ENCODE data around the gene GLIS2.
A peak's percentile ranks its signal among the peaks of the same experiment; 100 is the strongest.
"Not testable (repeated sequence)": the region's sequence is repeated elsewhere in the genome, so short reads cannot be mapped to it uniquely, and the experiment has no call there.

The GLIS2 gene

GRCh38 chr16:4337540-4338088 lies 21.7 kb downstream of the GLIS2 start:
- no peak for DNase-seq

- no peak for DNase-seq
Measured at GRCh38 chr16:4338125-4338582, 22.3 kb downstream of the GLIS2 start.

GRCh38 chr16:4338712-4339299 lies 22.9 kb downstream of the GLIS2 start:
- no peak for DNase-seq

- DNase-seq = no peak
Measured at GRCh38 chr16:4339455-4339854, 23.6 kb downstream of the GLIS2 start.

GRCh38 chr16:4339909-4340308 lies 24.0 kb downstream of the GLIS2 start:
- no peak for DNase-seq

DNA sequence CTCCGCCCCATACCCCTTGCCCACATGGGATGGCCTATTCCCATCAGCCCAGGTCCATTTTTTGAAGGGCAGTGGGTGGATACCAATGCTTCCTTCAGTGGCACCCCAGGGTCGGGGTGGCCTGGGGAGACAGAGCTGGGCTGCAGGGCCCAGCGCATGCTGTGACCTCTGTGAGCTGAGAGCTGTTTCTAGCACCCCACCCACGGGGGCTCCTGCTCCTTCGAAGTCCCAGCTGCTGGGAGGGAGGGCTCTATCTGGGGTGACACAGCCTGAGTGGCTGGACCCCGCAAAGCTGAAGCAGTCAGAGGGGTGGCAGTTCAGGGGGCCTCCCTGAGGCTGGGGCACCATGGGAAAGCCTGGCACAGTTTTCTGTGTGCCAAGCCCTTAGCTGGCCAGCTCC lies 24.6 kb downstream of the GLIS2 start:
- DNase-seq = no peak

- DNase-seq = no peak
Measured at GRCh38 chr16:4341250-4341649, 25.4 kb downstream of the GLIS2 start.

DNA sequence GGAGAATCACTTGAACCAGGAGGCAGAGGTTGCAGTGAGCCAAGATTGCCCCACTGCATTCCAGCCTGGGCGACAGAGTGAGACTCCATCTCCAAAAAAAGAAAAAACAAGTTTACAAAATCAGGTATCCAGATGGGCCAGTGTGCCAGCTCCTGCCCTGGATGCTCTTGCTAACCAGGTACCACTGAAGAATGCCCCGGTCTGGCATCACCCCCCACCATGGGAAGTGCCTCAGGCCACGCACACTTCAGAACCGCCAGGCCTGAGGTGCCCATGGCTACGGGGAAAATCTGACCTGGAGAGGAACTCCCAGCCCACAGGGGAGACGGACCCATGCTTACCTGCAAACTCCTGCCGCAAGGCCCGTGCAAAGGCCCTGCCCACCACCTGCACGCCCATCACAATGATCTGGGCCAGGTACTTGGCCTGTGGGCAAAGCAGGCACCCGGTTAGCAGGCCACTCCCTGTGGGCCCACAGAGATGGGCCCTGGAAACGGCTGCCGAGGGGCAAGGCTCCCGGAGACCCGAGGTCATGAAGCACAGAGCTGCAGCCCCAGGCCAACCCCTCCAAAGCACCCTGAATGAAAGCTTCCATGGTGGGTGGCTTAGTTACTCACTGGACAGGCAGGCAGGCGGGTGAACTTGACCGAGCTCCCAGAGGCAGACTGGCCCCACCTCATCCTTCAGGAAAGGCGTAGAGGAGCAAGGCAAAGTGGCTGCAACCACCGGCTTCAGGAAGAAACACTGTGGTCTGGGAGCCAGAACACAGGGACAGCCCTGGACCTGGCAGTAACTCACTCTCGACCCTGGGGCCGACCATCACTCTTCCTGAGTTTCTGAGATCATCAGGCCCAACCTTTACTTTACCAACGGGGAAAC lies 27.2 kb downstream of the GLIS2 start:
- no peak for DNase-seq

DNA sequence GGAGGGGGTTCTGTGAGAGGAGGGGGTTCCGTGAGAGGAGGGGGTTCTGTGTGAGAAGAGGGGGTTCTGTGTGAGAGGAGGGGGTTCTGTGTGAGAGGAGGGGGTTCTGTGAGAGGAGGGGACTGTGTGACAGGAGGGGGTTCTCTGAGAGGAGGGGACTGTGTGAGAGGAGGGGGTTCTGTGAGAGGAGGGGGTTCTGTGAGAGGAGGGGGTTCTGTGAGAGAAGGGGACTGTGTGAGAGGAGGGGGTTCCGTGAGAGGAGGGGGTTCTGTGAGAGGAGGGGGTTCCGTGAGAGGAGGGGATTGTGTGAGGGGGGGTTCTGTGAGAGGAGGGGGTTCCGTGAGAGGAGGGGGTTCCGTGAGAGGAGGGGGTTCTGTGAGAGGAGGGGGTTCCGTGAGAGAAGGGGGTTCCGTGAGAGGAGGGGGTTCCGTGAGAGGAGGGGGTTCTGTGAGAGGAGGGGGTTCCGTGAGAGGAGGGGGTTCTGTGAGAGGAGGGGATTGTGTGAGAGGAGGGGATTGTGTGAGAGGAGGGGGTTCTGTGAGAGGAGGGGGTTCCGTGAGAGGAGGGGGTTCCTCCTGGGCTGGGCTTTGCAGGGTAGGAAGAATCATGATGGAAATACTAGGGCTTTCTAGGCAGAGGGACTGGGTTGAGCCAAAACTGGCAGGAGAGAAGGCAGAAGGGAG lies 28.6 kb downstream of the GLIS2 start:
- not testable (repeated sequence) for DNase-seq

- no peak for DNase-seq
Measured at GRCh38 chr16:4344983-4345835, 29.3 kb downstream of the GLIS2 start.

GRCh38 chr16:4345836-4346781 lies 30.2 kb downstream of the GLIS2 start:
- peak; percentile 55 to 70 for DNase-seq

DNA sequence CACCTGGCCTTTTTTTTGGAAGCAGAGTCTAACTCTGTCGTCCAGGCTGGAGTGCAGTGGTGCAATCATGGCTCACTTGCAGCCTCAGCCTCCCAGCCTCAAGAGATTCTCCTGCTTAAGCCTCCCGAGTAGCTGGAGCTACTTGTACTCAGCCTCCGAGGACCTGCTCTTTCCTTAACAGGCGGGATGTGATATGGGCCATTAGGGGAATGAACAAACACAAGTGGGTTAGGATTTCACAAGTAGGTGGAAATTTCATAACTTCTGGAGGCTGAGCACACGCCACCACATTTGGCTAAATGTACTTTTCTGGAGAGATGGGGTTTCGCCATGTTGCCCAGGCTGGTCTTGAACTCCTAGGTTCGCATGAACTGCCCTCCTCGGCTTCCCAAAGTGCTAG lies 31.1 kb downstream of the GLIS2 start:
- DNase-seq = peak; percentile 82 to 87

GRCh38 chr16:4347765-4348509 lies 32.1 kb downstream of the GLIS2 start:
- no peak for DNase-seq

- DNase-seq = no peak
Measured at GRCh38 chr16:4349332-4349731, 33.5 kb downstream of the GLIS2 start.

- no peak for DNase-seq
Measured at GRCh38 chr16:4350365-4350786, 34.5 kb downstream of the GLIS2 start.

GRCh38 chr16:4350787-4351659 lies 35.2 kb downstream of the GLIS2 start, which contains the start of gene PAM16:
Gene PAM16 (minus strand): TSS chr16:4351321. CDS start chr16:4351234, 87 bp downstream.
- peak; percentile 97 for DNase-seq

GRCh38 chr16:4351880-4352279 lies 36.0 kb downstream of the GLIS2 start:
- no peak for DNase-seq

DNA sequence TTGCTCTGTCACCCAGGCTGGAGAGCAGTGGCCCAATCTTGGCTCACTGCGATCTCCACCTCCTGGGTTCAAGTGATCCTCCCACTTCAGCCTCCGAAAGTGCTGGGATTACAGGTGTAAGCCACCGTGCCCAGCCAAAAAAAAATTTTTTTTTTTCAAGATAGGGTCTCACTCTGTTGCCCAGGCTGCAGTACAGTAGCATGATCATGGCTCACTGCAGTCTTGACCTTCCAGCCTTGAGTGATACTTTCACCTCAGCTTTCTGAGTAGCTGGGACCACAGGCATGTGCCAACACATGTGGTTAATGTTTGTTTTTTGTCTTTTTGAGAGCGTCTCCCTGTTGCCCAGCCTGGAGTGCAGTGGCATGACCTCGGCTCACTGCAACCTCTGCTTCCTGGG lies 37.0 kb downstream of the GLIS2 start:
- no peak for DNase-seq

DNA sequence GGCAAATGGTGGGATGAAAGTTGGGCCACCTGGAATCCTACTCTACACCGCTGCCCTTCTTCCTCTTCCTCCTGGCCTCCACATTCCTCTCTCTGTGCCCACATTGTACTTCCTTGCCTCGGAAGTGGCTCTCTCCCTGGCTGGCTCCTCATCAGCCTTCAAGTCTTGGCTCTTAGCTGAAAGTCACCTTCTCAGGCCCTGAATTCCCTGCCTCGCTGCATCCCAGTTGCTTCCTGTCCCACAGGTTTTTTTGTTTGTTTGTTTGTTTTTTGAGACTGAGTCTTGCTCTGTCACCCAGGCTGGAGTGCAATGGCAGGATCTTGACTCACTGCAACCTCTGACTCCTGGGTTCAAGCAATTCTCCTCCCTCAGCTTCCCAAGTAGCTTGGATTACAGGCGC lies 37.8 kb downstream of the GLIS2 start:
- DNase-seq = no peak

Data from inflammatory macrophage (primary cell).